DLD1 (cell line): ENCODE results near the gene PGAP6.
"Not testable (repeated sequence)": the region's sequence is repeated elsewhere in the genome, so short reads cannot be mapped to it uniquely, and the experiment has no call there.

Experiments used
- in situ Hi-C: cut with HindIII; loops from 2 replicates; pipeline ENCODE4 v1.10.0; 2017; ENCODE audit warnings: low sequenced_read_pairs

The PGAP6 gene, protein sequence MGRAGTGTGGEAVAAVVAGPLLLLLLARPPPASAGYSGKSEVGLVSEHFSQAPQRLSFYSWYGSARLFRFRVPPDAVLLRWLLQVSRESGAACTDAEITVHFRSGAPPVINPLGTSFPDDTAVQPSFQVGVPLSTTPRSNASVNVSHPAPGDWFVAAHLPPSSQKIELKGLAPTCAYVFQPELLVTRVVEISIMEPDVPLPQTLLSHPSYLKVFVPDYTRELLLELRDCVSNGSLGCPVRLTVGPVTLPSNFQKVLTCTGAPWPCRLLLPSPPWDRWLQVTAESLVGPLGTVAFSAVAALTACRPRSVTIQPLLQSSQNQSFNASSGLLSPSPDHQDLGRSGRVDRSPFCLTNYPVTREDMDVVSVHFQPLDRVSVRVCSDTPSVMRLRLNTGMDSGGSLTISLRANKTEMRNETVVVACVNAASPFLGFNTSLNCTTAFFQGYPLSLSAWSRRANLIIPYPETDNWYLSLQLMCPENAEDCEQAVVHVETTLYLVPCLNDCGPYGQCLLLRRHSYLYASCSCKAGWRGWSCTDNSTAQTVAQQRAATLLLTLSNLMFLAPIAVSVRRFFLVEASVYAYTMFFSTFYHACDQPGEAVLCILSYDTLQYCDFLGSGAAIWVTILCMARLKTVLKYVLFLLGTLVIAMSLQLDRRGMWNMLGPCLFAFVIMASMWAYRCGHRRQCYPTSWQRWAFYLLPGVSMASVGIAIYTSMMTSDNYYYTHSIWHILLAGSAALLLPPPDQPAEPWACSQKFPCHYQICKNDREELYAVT

GRCh38 chr16:381789-382717 is at the start of gene PGAP6:
PGAP6 (minus strand) TSS chr16:381978; CDS start chr16:381821, 157 bp downstream.
- in situ Hi-C loops: no loop called here

DNA sequence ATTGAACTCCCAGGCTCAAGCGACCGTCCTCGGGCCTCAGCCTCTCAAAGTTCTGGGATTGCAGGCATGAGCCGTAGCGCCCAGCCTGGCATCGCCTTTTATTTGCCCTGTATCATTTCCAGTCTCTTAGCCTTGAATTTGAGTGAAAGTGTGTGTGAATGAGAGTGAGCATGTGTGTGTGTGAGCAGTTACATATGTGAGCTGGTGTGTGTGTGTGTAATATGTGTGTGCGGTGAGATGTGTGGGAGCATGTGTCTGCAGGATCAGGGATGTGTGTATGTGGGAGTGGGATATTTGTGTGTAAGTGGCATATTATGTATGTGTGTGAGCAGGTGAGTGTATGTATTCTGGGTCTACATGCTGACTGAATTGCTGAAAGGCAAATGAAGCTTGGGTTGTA is 49.1 kb upstream of the PGAP6 start:
- in situ Hi-C loops: no loop called here

DNA sequence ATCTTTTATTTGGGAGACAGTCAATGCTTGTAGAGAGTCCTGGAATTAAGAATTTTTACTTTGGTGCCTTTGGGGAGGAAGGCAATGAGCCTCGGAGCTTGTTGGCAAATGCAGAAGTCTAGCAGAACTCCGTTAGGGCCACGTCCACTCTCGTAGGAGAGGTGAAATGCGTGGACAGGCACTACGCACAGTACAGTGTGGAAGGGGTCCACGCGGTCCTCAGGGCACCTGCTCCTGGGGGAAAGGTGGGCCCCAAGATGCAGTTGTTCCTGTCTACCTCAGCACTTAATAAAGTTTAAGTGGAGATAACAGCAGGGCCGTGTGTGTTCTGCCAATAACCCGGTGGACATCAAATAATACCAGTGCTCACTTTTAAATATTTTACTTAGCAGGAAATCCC is 45.5 kb upstream of the PGAP6 start:
- in situ Hi-C loops: no loop called here

GRCh38 chr16:426906-427249 is 45.1 kb upstream of the PGAP6 start:
- in situ Hi-C loops: no loop called here

- in situ Hi-C loops: no loop called here
These were observed 44.5 kb upstream of the PGAP6 start for GRCh38 chr16:426115-426905.

- in situ Hi-C loops: no loop called here
These were observed 43.9 kb upstream of the PGAP6 start for GRCh38 chr16:425740-426114.

- in situ Hi-C loops: no loop called here
These were observed 43.4 kb upstream of the PGAP6 start, which contains the start of gene RAB11FIP3 for GRCh38 chr16:425082-425718. RAB11FIP3 (plus strand) TSS chr16:425649; CDS start chr16:426007, 358 bp downstream.

GRCh38 chr16:424623-425081 is 42.9 kb upstream of the PGAP6 start:
- in situ Hi-C loops: no loop called here

DNA sequence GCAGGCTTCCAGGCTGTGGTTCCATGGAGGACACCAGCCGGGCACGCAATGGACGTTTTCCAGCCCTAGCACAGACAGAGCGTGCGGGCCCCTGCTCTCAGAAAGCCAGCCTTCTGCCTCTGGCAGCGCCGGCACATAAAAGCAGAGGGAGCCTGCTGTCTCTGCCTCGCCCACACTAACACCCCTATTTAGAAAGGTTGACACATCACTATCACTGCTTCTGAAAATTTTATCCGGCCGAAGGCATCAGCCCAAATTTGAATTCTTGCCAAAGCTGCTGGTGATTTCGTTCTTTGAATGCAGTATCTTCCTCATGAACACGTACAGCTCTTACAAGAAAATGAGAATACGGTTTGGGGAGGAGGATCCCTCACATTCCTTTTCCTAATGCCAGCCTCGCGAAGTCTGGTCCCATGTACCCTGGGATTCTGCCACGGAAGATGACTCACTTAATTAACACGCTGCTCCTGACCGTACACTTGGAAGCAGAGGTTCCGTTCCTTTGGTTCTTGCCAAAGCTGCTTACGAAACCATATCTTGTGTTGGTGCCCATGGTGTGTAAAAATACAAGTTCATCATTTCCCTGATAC is 42.4 kb upstream of the PGAP6 start:
- in situ Hi-C loops: no loop called here

DNA sequence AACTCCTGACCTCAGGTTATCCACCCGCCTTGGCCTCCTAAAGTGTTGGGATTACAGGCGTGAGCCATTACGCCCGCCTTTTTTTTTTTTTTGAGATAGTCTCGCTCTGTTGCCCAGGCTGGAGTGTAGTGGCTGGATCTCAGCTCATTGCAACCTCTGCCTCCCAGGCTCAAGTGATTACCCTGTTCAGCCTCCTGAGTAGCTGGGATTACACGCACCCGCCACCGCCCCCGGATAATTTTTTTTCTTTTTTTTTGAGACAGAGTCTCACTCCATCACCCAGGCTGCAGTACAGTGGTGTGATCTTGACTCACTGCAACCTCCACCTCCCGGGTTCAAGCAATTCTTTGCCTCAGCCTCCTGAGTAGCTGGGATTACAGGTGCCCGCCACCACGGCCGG is 40.4 kb upstream of the PGAP6 start:
- in situ Hi-C loops: not testable (repeated sequence)

DNA sequence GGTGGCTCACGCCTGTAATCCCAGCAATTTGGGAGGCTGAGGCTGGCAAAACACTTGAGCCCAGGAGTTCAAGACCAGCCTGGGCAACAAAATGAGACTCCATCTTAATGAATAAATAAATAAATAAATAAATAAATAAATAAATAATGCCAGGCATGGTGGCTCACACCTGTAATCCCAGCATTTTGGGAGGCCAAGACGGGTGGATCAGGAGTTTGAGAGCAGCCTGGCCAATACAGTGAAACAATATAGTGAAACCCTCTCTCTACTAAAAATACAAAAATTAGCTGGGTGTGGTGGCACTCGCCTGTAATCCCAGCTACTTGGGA is 33.4 kb upstream of the PGAP6 start:
- in situ Hi-C loops: not testable (repeated sequence)

DNA sequence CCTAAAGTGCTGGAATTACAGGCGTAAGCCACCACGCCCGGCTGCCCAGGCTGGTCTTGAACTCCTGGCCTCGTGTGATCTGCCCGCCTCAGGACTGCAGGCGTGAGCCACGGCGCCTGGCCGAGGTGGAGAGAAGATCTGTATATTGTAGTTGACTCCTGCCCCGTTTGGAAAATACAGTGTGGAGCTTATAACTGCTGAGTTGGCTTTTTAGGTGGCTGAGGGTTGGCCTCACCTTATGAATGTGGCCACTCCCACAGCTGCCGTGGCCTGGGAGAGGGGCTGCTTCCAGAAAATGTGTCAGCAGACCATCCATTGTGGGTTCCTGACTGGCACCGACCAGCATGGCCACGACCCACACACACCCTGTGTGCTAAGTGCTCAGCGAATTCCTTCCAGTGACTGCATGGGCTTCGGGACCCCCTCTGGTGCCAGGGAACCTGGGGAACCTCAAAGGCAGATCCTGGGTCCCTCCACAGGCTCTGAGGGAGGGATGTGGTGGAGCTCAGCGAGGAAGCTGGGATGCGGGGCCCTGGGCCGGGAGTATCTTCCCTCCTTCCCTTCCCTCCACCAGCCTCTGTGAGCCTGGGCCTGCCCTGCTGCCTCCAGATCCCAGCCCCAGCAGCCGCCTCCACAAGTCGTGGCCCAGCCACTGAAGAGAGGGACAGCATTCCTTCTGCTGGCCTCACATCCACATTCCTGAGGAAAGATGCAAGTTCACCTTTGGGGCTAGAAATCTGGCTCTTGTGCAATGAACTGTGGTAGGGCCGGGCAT is 32.8 kb upstream of the PGAP6 start:
- in situ Hi-C loops: no loop called here

DNA sequence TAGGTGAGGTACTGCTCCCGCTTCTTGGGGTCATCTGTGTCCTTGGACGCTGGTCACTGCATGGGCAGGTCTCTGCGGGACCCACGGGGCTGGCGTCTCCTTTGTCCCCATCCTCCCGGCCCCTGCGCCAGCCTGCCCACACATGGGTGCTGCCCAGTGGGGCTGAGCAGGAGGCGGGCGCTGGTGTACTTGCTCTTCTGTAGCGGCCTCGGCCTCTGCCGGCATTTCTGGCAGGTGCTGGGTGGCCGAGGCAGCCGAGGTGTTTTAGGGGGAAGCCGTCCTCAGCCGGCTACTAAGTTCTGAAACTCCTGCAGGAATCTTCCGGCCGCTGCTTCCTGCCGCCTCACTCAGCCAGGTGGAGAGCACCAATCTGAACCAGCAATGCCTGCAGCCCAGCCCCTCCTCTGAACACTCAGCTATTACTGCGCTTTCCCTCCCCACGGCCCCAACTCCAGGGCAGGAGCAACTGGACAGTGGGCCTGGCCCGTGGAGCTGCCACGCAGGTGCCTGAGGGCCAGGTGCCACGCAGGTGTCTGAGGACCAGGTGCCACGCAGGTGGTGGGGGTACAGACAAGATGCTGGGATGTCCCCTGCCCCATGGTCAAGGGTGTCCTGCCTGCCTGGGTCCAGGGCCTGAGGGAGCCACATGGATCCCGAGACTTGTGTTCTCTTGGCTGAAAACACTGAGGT is 29.9 kb upstream of the PGAP6 start:
- in situ Hi-C loops: no loop called here

DNA sequence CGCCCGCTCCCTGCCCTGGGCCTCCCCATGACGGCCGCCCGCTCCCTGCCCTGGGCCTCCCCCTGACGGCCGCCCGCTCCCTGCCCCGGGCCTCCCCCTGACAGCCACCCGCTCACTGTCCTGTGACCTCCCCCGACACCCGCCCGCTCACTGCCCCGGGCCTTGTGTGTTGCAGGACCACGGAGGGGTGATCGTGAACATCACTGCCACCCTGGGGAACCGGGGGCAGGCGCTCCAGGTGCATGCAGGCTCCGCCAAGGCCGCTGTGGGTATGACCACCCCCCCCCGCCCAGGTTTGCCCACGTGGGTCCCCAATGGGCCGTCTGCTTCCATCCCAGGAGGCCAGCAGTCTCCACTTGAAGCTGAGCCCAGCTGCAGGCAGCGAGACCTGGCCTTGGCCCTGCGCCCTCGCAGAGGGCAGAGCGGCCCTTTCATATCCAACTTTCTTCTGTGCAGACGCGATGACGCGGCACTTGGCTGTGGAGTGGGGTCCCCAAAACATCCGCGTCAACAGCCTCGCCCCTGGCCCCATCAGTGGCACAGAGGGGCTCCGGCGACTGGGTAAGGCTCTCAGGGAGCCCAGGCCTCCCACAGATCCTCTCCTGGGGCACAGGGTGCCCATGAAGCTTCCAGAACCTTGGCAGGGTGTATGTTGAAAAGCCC is 28.9 kb upstream of the PGAP6 start:
- in situ Hi-C loops: no loop called here

DNA sequence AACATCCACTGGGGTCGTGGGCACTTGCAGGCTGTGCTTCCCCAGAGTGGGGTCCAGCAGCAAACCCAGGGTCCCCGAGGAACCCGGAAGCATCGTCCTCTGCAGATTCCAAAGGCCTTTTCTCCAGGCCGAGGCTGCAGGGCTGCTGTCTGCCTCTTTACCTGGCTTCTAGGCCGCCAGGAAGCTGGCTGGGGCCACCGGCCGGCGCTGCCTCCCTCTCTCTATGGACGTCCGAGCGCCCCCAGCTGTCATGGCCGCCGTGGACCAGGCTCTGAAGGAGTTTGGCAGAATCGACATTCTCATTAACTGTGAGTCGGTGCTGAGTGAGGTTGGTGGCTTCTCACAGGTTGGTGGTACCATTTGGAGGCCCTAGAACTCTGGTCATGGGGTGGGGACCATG is 25.5 kb upstream of the PGAP6 start:
- in situ Hi-C loops: no loop called here

DNA sequence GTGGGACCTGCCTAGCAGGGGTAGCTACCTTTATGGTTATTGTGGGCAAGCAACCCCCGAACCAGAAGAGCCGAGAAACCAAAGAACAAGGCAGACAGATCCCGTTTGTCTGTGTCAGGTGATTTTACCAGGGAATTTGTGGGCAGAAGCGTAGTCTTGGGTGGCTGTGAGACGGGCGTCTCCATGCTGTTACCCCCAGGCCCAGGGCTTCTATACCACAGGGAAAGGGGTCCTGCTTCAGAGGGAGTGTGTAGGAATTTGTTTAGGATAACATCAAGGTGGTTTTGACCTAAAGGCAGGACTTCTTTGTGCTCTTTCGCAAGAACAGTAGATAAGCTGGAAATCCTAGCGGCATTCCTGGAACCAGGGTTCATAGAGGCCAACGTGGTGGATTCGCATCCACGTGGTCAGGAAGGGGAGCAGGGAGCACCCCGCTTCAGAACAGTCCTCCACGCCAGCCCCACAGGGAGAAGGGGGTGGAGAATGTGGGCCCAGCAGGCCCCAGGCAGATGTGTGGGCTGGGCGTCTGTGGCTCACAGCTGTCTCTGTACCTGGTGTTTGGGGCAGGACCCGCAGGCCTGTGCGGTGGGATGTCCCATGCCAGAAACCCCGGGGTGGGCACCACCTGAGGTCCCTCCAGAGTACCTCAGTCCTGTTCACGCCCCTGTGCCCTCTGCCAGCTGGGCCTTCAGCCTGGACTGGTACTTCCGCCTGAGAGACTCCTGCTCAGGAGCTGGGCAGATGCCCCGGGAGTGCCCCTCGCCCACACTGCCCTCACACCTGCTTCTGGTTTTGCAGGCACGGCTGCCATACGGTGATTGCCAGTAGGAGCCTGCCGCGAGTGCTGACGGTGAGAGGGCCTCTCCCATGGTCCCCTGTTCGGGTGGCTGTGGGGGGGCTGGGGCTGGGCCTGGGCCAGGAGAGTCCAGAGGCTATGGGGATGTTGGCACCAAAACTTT is 24.0 kb upstream of the PGAP6 start:
- in situ Hi-C loops: no loop called here
